ENCODE measurements around the gene LRP1B.

GRCh38 chr2:141805302-141805701, 325.5 kb downstream of the LRP1B start:
- no peak for TF ChIP-seq CTCF (IDR thresholded peaks at IDR 0.05)
- TF ChIP-seq EZH2 (IDR thresholded peaks at IDR 0.05; ENCODE audit: borderline replicate concordance, insufficient read depth, low read depth, low read length, poor library complexity, severe bottlenecking): no peak
